Lower leg skin (tissue), 4 donors: ENCODE data around the gene COL25A1. TPM values are rescaled to one million over a fixed set of nuclear protein-coding genes. Genes with fewer than 3 reads are reported as not detected.

Experiments
- DNase-seq, 2 donors: peaks; one replicate each; pipeline ENCODE4 v3.0.0-alpha.2; 2019; ENCODE audit warnings: low spot score in 2 of 2
- H3K4me3 ChIP-seq: fragments of 200-600 bp; sonication (generic); 2 replicates; pipeline ENCODE4 v1.5.1; 2017; ENCODE audit warnings: mild to moderate bottlenecking, low read depth; ENCODE audit not compliant: poor library complexity, severe bottlenecking
- POLR2A ChIP-seq, 2 donors: fragments of 450-650 bp; IDR thresholded peaks; one replicate each; pipeline ENCODE4 v1.6.1; 2016 to 2017; ENCODE audit warnings: antibody characterized with exemption in 2 of 2, mild to moderate bottlenecking in 1 of 2, moderate library complexity in 1 of 2
- WGBS, 2 donors: methylation state at CpG; one replicate each; pipeline ENCODE4 v1.1.5; 2018; 5-methylcytosine and 5-hydroxymethylcytosine counted together
- intact Hi-C: fragments of 100-400 bp; cut with DNase I; formaldehyde crosslinking; loops from one replicate; pipeline ENCODE4 v1.15.0; 2023; ENCODE audit warnings: low total_unique reads
- total RNA-seq, 4 donors: library from RNA; depleted of rRNA; stranded (reverse); fragments of >200 nt; gene quantifications; one replicate each; pipeline ENCODE4 v1.1.0, GENCODE V29; 2016
- TF ChIP-seq, protein P1 (sequence below), 3 donors: fragments of 450-650 bp; IDR thresholded peaks; one replicate each; pipeline ENCODE4 v1.5.1; 2016; ENCODE audit warnings: antibody characterized with exemption in 3 of 3, mild to moderate bottlenecking in 3 of 3, moderate library complexity in 2 of 3

Gene COL25A1
- total RNA-seq, 4 donors from 2014 or later: 0.42 to 2.4 (median 1.5) TPM

DNA sequence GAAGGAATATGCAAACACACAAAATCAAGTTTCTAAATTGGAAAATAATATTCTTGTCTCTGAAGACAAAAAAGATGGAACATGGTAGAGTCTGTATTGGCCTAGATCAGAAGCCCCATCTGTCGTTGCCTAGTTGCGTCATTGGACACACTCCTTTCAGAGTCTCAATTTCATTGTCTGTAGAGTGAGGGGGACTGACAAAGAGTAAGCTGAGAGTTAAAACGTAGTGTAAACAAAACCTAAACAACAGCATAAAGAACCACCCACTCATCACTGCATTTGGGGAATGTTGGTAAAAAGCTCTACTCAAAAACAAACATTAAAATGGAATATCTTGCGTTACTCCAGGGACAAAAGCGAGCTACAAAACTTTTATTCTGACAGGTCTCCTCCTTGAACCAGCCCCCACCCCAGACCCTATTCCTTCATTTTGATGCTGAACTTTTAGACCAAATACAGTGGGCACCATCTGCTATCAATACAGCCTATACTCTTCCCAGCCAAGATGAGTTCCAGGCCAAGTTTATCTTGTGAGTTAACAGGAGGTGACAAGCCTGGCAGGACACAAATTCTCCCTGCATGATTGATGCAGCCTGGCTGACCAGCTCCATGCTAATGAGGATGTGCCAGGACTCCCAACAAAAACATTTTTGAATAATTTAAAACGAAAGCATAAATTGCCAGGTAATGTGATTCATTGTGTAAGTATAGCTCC lies 125.2 kb downstream of the COL25A1 start:
- DNase-seq: no peak
- TF ChIP-seq, protein P1, sequence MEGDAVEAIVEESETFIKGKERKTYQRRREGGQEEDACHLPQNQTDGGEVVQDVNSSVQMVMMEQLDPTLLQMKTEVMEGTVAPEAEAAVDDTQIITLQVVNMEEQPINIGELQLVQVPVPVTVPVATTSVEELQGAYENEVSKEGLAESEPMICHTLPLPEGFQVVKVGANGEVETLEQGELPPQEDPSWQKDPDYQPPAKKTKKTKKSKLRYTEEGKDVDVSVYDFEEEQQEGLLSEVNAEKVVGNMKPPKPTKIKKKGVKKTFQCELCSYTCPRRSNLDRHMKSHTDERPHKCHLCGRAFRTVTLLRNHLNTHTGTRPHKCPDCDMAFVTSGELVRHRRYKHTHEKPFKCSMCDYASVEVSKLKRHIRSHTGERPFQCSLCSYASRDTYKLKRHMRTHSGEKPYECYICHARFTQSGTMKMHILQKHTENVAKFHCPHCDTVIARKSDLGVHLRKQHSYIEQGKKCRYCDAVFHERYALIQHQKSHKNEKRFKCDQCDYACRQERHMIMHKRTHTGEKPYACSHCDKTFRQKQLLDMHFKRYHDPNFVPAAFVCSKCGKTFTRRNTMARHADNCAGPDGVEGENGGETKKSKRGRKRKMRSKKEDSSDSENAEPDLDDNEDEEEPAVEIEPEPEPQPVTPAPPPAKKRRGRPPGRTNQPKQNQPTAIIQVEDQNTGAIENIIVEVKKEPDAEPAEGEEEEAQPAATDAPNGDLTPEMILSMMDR (IDR thresholded peaks at IDR 0.05): no peak
- TF ChIP-seq POLR2A (IDR thresholded peaks at IDR 0.05): no peak
- intact Hi-C loops: no loop called here
- no peak overlapping the region for H3K4me3 ChIP-seq
- 76% methylated on average over 6 of the region's 6 CpGs for WGBS, 2 donors

DNA sequence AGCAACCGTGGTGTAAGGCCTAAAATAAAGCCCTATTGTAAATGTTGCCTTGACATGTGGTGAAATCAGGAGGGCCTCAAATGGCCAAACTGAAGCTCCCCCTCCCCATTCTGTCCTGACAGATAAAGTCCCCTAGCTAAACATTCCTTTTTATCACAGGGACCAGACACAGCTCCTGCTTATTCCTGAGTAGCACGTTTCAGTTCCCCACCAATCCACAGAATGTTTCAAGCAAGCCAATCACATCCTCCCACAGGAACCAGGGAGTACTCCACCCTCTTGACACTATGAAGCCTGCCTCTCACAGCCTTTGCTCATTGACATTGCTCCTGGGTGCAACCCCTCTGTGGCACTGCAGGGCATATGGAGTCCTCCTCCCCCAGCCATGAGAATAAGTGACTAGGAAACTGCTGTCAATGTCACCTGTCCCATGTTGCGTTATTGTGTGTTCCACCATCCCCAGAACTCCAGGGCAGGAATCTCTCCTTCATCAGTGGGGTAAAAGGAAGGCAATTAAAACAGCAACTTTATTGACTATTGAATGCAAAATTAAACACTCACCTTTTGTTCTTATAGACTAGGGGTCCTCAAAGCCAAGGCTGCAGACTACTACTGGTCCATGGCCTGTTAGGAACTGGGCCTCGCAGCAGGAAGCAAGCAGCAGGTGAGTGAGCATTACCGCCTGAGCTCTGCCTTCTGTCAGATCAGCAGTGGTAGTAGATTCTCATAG lies 128.1 kb downstream of the COL25A1 start:
- no peak overlapping the region for H3K4me3 ChIP-seq
- DNase-seq: no peak
- 83 to 85% methylated on average over 5 of the region's 5 CpGs for WGBS, 2 donors
- TF ChIP-seq, protein P1 (IDR thresholded peaks at IDR 0.05): no peak
- no peak for TF ChIP-seq POLR2A (IDR thresholded peaks at IDR 0.05)
- intact Hi-C loops: no loop called here

DNA sequence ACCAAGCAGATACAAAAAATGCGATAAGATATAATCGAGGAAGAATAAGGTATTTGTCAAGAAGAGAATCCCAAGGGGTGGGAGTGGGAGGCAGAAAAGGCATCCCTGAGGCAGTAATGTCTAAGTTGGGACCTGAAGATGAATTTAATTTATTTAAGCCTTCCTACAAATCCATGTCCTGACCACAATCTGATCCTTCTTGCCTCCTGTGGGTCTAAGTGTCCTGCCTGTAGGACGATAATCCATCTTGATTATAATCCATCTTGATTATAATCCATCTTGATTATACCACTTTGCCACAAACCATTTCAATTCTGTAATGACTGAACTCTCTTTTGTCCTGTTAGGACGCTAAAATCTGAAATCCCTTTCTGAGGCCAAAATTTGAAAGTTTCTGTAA lies 130.2 kb downstream of the COL25A1 start:
- DNase-seq: no peak
- 83 to 84% methylated on average over 4 of the region's 4 CpGs for WGBS, 2 donors
- TF ChIP-seq, protein P1 (IDR thresholded peaks at IDR 0.05): no peak
- TF ChIP-seq POLR2A (IDR thresholded peaks at IDR 0.05): no peak
- no peak overlapping the region for H3K4me3 ChIP-seq
- intact Hi-C loops: no loop called here

DNA sequence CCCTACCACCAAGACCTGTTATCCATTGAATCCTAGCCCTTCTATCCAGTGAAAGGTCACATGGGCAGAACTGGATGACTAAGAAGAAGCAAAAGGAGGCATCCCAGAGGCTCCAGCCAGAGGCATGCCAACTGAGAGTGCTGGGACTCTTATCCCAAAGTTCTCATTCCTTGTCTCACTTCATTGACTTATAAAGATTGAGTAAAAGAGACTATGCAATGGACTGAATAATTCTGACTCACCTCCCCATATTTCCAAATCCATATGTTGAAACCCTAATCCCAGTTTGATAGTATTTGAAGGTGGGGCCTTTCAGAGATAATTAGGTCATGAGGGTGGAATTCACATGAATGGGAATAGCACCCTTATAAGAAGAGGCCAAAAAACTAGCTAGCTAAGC lies 131.4 kb downstream of the COL25A1 start:
- DNase-seq: no peak
- intact Hi-C loops: no loop called here
- TF ChIP-seq, protein P1 (IDR thresholded peaks at IDR 0.05): no peak
- no peak for TF ChIP-seq POLR2A (IDR thresholded peaks at IDR 0.05)
- no peak overlapping the region for H3K4me3 ChIP-seq

DNA sequence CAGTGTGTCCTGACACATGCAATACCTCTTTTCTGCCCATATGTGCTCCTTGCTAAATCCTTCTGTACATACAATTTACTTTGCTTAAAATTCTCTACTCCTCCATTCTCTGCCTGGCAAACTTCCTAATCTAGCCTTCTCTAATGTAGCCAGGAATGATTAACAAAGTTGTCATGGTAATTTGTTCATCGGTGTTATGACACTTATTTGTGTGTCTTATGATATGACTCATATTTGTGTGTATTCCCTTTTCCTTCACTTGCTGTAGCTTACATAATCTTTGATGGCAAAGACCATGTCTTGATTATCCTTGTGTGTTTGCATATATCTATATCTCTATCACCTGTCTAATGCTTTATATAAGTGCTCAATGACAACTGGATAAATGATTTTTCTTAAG lies 133.3 kb downstream of the COL25A1 start:
- intact Hi-C loops: no loop called here
- WGBS, 2 donors: 27 to 37% methylated on average over 1 of the region's 1 CpG
- TF ChIP-seq, protein P1 (IDR thresholded peaks at IDR 0.05): no peak
- no peak for TF ChIP-seq POLR2A (IDR thresholded peaks at IDR 0.05)
- H3K4me3 ChIP-seq: no peak overlapping the region
- DNase-seq: no peak
